Umbilical cord (tissue), 2 donors: ENCODE results near the gene THEM5. TPM values are rescaled to one million over a fixed set of nuclear protein-coding genes. Genes with fewer than 3 reads are reported as not detected.
A peak's percentile ranks its signal among the peaks of the same experiment; 100 is the strongest.

Source experiments
- DNase-seq: peaks from one replicate; pipeline ENCODE4 v3.0.0-alpha.2; 2015; ENCODE audit warnings: low spot score
- total RNA-seq: library from RNA; depleted of rRNA; stranded (reverse); fragments of >200 nt; gene quantifications from one replicate; pipeline ENCODE4 v1.2.3, GENCODE V29; 2014; ENCODE audit warnings: low replicate concordance; ENCODE audit not compliant: insufficient read depth

THEM5 gene
- total RNA-seq, 1 donor from 2014 or later: not detected

- DNase-seq: no peak
These were observed 13.8 kb downstream of the THEM5 start, which contains the start of gene C2CD4D for GRCh38 chr1:151839457-151840403. C2CD4D (minus strand) TSS chr1:151839820; CDS start chr1:151838989, 831 bp downstream.

GRCh38 chr1:151839082-151839412, 14.5 kb downstream of the THEM5 start:
- no peak for DNase-seq

- no peak for DNase-seq
These were observed 15.1 kb downstream of the THEM5 start for GRCh38 chr1:151838222-151839081.

- DNase-seq: no peak
These were observed 15.7 kb downstream of the THEM5 start for GRCh38 chr1:151837884-151838221.

- DNase-seq: no peak
These were observed 16.3 kb downstream of the THEM5 start for GRCh38 chr1:151837197-151837596.

GRCh38 chr1:151835596-151835995, 17.9 kb downstream of the THEM5 start:
- DNase-seq: no peak

GRCh38 chr1:151834239-151834638, 19.3 kb downstream of the THEM5 start:
- DNase-seq: no peak

- DNase-seq: no peak
These were observed 20.2 kb downstream of the THEM5 start for GRCh38 chr1:151833172-151833900.

GRCh38 chr1:151832318-151832980, 21.1 kb downstream of the THEM5 start:
- DNase-seq: no peak

- DNase-seq: no peak
These were observed 21.9 kb downstream of the THEM5 start, which contains the start of gene RORC for GRCh38 chr1:151831605-151832004. RORC (minus strand) TSS chr1:151831802; CDS start chr1:151831764, 38 bp downstream.

GRCh38 chr1:151831256-151831591, 22.3 kb downstream of the THEM5 start:
- no peak for DNase-seq

GRCh38 chr1:151830055-151830454, 23.5 kb downstream of the THEM5 start:
- no peak for DNase-seq

- no peak for DNase-seq
These were observed 24.0 kb downstream of the THEM5 start for GRCh38 chr1:151829352-151830046.

- DNase-seq: peak; percentile 58
These were observed 24.6 kb downstream of the THEM5 start for GRCh38 chr1:151828921-151829320.

- no peak for DNase-seq
These were observed 25.7 kb downstream of the THEM5 start for GRCh38 chr1:151827853-151828252.

- no peak for DNase-seq
These were observed 27.5 kb downstream of the THEM5 start for GRCh38 chr1:151825751-151826660.

GRCh38 chr1:151825204-151825603, 28.3 kb downstream of the THEM5 start:
- DNase-seq: no peak

GRCh38 chr1:151823175-151823574, 30.3 kb downstream of the THEM5 start:
- no peak for DNase-seq

GRCh38 chr1:151822404-151822803, 31.1 kb downstream of the THEM5 start:
- no peak for DNase-seq

GRCh38 chr1:151820940-151821339, 32.6 kb downstream of the THEM5 start:
- no peak for DNase-seq
